ENCODE measurements around the gene CCL22. TPM values are rescaled to one million over a fixed set of nuclear protein-coding genes. Genes with fewer than 3 reads are reported as not detected.

CCL22 gene
- not detected in 2 replicates for total RNA-seq

GRCh38 chr16:57358527-57359095 lies at the start of gene CCL22:
Gene CCL22 (plus strand): TSS chr16:57358783. CDS start chr16:57358817, 34 bp downstream.

GRCh38 chr16:57372372-57373116 lies 14.0 kb downstream of the CCL22 start, which contains the start of gene CX3CL1:
Gene CX3CL1 (plus strand): TSS chr16:57372490. CDS start chr16:57372569, 79 bp downstream.

GRCh38 chr16:57403965-57404817 lies 45.6 kb downstream of the CCL22 start, which contains the start of gene CCL17:
Gene CCL17 (plus strand): TSS chr16:57404767. CDS start chr16:57413933, 9,166 bp downstream.

Small RNAs within 50 kb of the gene (small RNA-seq; reads per million reads assigned to genes)
- gene AC108081.1: not detected

Other genes with a start within 250 kb of the CCL22 start
- gene PSME3IP1, start 172.7 kb upstream of the CCL22 start, total RNA-seq: 49.9 and 57.2 TPM in 2 replicates
- gene RSPRY1, start 172.5 kb upstream of the CCL22 start, total RNA-seq: 70.7 and 79.7 TPM in 2 replicates
- gene ARL2BP, start 113.5 kb upstream of the CCL22 start, total RNA-seq: 85.2 and 106 TPM in 2 replicates
- 1.3 and 7.5 TPM in 2 replicates for gene PLLP, start 74.1 kb upstream of the CCL22 start, total RNA-seq
- gene CX3CL1, start 13.7 kb downstream of the CCL22 start, total RNA-seq: under 0.01 TPM in 1 of 2 replicates, not detected in the other
- not detected in 2 replicates for gene CCL17, start 46.0 kb downstream of the CCL22 start, total RNA-seq
- gene CIAPIN1, start 88.6 kb downstream of the CCL22 start, total RNA-seq: 33.0 and 49.6 TPM in 2 replicates
- 31.4 and 41.5 TPM in 2 replicates for gene COQ9, start 88.7 kb downstream of the CCL22 start, total RNA-seq
- gene POLR2C, start 103.9 kb downstream of the CCL22 start, total RNA-seq: 106 and 118 TPM in 2 replicates
- 59.3 and 74.5 TPM in 2 replicates for gene DOK4, start 127.7 kb downstream of the CCL22 start, total RNA-seq
- gene CCDC102A, start 177.8 kb downstream of the CCL22 start, total RNA-seq: 13.2 and 16.9 TPM in 2 replicates
- gene ADGRG5, start 183.9 kb downstream of the CCL22 start, total RNA-seq: 0.11 TPM in 1 of 2 replicates, not detected in the other

Data from placental epithelial cell (primary cell).